Inflammatory macrophage (primary cell): ENCODE results near the gene RGS17.

Experiments
- DNase-seq, 2 donors: peaks; one replicate each; pipeline ENCODE4 v3.0.0-alpha.2; 2020 to 2022

Gene RGS17

DNA sequence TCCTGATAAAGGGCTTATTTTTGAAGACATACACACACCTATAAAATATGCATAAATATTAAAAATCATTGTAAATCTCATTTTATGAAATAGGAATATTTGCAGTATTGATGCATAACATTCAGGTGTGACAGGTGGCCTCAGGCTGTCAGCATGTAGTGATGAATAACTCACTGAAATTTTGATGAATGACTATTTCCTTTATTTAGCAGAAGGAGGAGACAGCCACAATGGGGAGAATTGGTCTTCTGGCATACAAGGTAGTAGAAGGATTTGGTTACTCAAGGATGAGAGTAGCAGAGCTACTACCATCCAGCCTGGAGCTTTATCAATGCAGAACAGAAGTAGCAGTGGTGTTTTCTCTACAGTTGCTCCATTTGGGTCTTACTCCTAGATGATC is 47.2 kb downstream of the RGS17 start:
- DNase-seq, result no peak

- DNase-seq, result no peak
These were observed 49.2 kb downstream of the RGS17 start for GRCh38 chr6:153081914-153082313.

DNA sequence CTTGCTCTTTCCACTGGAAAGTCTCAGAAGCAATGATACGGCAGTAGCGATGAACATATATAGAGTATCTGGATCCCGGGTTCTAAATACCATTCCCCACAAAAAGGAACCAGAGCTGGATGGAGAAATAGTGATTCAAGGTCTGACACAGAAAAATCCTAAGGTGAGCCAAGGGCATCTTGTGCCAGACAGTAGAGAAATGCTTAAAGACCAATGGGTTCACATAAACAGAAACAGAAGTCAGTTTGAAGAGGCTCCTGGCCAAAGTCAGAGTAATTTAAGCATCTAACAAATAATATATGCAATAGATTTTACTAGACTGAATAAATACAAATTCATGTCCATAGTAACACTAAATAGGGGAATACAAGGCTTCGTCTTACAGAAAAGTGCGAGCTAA is 54.7 kb downstream of the RGS17 start:
- DNase-seq, result no peak

- DNase-seq, result no peak
These were observed 56.3 kb downstream of the RGS17 start for GRCh38 chr6:153074761-153075160.

- peak in 1 of 2 donors; percentile 69 for DNase-seq
These were observed 57.2 kb downstream of the RGS17 start for GRCh38 chr6:153073841-153074240.

- no peak for DNase-seq
These were observed 60.3 kb downstream of the RGS17 start for GRCh38 chr6:153070756-153071155.

GRCh38 chr6:153069897-153070296 is 61.2 kb downstream of the RGS17 start:
- DNase-seq, result no peak

DNA sequence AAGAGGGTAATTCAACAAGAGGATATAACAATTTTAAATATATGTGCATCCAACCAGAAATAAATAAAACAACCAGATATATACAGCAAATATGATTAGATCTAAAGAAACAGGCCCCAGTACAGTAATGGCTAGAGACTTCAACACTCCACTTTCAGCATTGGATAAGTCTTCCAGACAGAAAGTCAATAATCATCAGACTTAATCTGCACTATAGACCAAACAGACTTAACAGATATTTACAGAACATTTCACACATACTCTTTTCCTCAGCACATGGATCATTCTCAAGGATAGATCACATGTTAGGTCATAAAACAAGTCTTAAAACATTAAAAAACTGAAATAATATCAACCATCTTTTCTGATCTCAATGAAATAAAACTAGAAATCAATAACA is 65.9 kb downstream of the RGS17 start:
- DNase-seq, result no peak

DNA sequence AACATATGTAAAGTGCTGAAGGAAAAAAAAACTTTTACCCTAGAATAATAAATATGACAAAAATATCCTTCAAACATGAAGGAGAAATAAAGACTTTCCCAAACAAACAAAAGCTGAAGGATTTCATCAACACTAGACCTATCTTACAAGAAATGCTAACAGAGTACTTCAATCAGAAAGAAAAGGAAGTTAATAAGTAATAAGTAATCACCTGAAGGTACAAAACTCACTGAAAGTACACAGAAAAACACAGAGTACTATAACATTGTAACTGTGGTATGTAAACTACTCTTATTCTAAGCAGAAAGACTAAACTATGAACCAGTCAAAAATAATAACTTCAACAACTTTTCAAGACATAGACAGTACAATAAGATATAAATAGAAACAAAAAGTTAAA is 67.1 kb downstream of the RGS17 start:
- no peak for DNase-seq

GRCh38 chr6:153062516-153062915 is 68.6 kb downstream of the RGS17 start:
- no peak for DNase-seq

DNA sequence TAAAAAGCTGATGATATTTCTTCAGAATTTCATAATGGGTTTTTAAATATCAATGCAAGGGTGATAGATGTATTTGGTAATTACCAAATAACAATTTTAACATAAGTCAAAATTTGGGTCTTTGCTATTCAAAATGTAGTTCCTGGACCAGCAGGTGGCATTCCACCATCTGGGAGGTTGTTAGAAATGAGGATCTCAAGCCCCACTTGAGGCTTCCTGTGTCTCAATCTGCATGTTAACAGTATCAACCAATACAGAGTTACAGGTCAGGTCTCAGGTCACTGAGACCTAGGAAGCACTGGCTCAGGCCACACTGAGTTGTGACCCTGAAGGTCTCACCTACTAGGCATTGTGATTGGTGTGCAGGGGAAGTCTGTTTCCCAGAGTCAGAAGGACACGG is 71.3 kb downstream of the RGS17 start:
- peak; percentile 15 to 26 for DNase-seq

DNA sequence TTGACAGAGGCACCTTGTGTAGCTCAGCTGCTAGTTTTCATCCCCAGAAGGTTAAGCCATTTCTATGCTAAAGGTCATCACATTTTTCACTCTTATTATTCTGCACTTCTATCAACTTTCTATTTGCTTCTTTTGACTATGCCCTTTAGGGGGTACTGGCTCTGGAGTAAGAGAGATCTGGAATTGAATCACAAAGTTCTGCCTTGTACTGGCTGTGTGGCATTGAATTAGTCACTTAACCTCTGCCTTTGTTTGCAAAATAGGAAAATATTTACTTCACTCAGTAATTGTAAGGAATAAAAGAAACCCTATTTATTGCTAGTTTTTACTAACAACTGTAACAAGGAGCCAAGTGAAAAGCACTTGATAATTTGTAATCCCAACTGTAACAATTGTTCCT is 71.8 kb downstream of the RGS17 start:
- no peak for DNase-seq

GRCh38 chr6:153058909-153059308 is 72.2 kb downstream of the RGS17 start:
- no peak for DNase-seq

GRCh38 chr6:153058291-153058690 is 72.8 kb downstream of the RGS17 start:
- DNase-seq, result no peak

DNA sequence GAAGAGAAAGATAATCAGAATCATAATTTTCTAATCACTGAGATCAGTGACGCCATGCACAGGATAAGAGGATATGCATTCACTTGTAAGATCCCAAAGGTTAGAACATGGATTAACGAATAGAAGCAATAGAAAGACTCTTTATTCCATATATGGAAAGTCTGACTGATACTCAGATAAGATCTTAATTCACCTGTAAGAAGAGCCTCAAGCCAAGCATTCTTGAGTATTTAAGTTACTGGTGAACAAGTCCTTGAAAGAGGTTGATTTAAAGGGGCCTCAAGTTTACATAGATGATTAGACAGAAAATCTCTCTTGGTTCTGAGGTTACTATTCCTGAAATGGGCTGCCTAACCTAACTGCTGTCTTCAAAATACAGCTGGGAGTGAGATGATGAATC is 74.8 kb downstream of the RGS17 start:
- no peak for DNase-seq

- no peak for DNase-seq
These were observed 79.3 kb downstream of the RGS17 start for GRCh38 chr6:153051801-153052200.

- no peak for DNase-seq
These were observed 82.5 kb downstream of the RGS17 start for GRCh38 chr6:153048631-153049030.

DNA sequence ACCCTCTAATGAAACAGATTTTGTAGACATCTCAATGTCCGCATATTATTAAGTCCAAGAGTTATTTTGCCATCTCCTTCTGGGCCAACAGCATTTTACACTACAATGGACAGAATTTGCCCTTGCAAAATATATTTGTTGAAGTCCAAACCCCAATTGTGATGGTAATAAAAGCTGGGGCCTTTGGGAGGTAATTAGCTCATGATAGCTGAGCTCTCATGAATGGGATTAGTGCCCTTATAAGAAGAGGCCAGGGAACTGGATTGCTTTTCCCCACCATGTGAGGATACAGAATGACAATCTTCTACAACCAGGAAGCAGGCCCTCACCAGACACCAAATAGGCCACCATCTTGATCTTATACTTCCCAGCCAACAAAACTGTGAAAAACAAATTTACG is 83.7 kb downstream of the RGS17 start:
- no peak for DNase-seq

DNA sequence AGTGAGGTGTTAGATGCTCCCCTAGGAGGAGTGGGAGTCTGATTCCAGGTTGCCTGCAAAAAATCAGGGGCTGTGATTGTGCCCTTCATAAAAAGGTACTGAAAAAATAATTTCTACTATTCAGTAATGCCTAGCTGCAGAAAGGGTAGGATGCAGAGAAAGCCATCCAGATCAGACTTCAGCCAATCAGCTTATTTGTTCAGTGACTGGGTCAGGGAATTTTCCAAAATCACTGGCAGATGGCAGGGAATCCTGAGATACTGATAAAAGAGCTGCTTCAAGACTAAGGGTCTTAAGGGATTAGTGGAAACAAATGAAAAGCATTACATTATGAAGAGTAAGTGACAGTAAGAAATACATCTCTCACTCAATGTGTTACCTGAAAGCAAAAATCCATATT is 85.8 kb downstream of the RGS17 start:
- no peak for DNase-seq

GRCh38 chr6:153044295-153044694 is 86.8 kb downstream of the RGS17 start:
- DNase-seq, result no peak

DNA sequence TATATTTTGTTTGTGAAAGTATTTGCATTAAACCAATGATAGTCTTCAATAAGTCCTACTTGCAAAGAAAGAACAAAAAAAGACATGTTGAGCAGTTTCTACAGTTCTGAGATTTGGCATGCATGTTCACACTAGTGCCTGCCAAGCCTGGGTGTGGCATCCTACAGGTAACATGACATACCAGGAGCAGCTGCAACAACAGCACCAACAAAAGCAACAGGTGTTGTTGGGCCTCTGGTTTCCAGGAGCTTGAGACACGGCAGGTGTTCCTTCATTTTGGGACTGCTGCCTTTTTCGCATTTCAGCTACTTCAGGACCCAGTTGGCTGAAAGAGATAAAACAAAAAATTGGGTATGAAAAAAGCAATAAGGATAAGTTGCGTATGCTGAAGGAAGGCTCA is 87.4 kb downstream of the RGS17 start:
- DNase-seq, result no peak

- no peak for DNase-seq
These were observed 92.6 kb downstream of the RGS17 start for GRCh38 chr6:153038378-153039057.

GRCh38 chr6:153034139-153034538 is 96.9 kb downstream of the RGS17 start:
- DNase-seq, result no peak

GRCh38 chr6:153032255-153032882 is 98.7 kb downstream of the RGS17 start:
- peak in 1 of 2 donors; percentile 60 for DNase-seq
